ENCODE measurements around the gene CREBL2.
"Not testable (repeated sequence)": the region's sequence is repeated elsewhere in the genome, so short reads cannot be mapped to it uniquely, and the experiment has no call there.

The CREBL2 gene, protein sequence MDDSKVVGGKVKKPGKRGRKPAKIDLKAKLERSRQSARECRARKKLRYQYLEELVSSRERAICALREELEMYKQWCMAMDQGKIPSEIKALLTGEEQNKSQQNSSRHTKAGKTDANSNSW

DNA sequence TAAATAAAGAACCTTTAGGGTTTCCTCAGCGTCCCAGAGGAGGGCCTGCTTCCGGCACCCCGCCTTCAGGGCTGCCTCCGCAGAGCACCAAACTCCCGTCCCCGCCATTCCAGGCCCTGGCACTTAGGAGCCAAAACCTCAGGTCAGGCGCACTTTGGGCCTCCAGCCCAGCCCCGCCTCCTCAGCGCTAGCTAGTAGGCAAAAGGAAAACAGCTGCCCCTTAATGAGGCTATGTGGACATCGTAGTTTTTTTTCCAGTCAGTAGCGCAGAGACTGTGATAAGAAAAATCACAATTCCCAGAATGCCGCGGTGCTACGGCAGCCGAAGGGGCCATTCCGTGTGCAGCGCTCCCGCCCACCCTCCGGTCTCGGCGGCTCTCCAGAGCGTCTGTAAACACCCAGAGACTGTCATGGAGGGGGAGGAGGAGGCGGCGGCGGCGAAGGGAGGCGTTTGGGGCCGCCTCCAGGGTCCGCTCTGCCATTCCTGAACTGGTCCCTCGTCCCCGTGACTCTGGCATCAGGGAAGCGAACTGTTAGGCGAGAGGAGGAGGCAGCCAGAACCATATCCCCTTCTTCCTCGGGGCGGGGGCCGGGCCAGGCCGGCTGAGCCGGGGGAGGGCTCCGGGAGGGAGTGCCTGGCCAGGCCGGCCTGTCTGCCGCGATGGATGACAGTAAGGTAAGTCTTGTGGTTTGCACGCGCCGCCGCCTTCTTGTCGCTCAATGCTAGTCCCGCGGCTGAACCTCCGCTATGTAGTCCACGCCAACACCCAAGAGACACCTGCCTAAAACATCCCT is at the start of gene CREBL2:
Gene CREBL2 (plus strand): TSS at position 365 of the 795 bp plus-strand sequence. CDS start 297 bp downstream, at position 662.
- peak; percentile 92 for DNase-seq (ENCODE audit: low read depth)

DNA sequence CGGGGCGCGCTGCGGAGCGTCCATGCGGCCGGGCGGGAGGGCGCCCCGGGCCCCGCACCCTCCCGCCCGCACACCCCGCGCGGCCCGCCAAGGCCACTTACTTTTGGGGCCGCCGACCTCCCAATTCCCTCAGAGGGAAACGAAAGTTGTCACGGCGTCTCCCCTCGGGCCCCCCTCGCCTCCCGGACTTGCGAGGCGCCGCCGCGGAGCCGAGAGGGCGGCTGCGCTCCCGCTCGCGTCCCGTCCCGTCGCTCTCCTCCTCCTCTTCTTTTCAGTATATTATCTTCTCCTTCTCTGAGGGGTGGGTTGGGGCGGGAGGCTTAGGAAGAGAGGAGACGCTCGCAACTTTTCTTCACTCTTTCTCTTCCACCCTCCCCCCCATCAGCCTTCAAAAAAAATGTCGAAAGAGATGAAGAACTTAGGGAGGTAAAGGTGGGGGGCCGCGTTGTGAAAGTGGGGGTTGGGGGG is 49.6 kb upstream of the CREBL2 start:
- DNase-seq (ENCODE audit: low read depth) = no peak

DNA sequence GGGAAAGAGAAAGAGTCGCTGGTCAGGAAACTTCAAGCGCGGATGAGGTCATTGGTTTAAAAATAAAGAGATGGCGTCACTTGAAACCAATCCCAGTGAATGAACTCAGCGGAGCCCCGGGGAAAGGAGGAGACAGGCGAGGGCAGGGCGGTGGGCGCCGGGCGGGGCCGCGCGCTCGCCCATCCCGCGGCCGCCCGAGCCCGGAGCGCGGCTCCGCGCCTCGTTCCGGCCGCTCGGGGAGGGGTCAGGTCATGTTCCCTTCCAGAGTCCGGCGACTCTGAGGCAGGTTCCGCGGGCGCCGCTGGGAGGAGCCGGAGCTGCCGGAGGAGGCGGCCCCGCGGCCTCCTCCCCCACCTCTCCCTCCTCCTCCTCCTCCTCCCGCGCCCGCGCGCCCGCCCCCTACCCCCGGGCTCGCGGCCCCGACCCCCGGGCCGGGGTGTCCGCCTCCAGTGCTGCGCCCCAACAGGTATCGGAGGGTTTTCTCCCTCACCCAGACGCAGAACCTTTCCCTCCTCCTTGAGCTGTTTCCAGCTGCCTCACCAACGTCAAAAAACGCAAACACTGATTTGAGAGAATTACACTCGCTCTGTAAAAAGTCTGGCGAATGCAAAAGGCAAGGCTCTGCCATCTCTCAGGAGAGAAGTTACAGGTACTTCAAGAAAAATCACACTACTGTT is 49.0 kb upstream of the CREBL2 start, which contains the start of gene DUSP16:
Gene DUSP16 (minus strand): TSS at position 279 of the 677 bp plus-strand sequence. CDS start 41,765 bp downstream, outside the sequence.
- peak; percentile 76 for DNase-seq (ENCODE audit: low read depth)

DNA sequence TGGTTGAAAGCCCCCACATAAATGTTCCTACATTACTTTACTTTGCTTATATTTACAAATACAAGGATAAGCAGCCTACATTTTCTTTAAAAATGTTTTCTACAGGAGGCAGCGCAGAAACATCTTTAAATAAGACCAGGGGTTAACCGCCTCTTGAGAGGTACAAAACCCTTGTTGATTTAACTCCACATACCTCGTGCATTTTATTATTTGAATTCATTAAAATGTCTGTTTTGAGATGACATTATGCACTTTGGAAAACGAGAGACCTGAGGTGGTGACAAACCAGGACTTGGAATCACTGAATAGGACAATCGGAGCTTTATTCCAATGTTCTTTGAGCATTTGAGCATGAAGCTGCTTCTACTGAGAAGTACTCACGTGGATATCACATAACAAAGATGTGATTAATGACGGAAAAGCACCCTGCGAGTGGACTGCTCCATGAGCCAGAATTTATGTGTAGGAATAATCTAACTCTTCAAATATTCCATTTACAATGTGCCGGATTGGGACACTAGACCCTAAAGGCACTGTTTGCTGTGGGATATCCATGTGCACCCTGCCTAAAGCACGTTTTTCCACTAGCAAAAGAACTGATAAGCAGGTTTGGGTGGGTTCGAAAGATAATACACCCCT is 48.3 kb upstream of the CREBL2 start:
- DNase-seq (ENCODE audit: low read depth) = no peak

DNA sequence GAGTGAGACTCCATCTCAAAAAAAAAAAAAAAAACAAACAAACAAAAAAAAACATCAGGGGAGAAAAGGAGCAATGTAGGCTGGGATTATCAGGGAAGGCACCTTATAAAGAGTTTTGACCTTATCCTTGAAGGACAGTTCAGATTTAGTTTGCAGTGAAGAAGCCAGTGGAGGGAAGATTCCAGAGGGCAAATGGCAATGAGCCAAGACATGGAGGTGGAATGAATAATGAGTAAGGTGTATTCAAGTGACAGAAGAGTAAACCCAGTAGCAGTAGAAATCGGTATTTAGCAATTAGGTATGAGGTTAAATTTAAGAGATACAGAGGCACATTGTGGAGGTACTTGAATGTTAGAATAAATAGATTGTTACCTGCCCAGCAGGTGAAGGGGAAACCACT is 46.8 kb upstream of the CREBL2 start:
- no peak for DNase-seq (ENCODE audit: low read depth)

DNA sequence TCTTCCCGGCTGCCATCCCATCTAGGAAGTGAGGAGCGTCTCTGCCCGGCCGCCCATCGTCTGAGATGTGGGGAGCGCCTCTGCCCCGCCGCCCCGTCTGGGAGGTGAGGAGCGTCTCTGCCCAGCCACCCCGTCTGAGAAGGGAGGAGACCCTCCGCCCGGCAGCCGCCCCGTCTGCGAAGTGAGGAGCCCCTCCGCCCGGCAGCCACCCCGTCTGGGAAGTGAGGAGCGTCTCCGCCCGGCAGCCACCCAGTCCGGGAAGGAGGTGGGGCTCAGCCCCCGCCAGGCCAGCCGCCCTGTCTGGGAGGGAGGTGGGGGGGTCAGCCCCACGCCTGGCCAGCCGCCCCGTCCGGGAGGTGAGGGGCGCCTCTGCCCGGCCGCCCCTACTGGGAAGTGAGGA is 45.7 kb upstream of the CREBL2 start:
- not testable (repeated sequence) for DNase-seq (ENCODE audit: low read depth)

DNA sequence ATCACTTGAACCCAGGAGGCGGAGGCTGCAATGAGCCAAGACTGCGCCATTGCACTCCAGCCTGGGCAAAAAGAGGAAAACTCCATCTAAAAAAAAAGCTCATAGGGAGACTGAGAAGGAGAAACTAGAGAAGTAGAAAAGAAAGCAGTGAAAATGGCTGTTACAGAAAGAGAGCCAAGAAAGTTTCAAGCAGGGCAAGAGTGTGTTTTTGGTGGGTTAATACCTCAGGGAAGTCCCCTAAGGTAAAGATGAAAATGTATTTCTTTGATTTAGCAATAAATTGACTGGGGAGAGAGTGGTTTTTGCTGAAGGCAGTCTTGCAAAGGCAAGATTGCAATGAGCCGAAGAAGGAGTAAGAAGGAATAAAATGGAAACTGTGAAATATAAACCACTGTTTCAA is 39.0 kb upstream of the CREBL2 start:
- DNase-seq (ENCODE audit: low read depth) = no peak

DNA sequence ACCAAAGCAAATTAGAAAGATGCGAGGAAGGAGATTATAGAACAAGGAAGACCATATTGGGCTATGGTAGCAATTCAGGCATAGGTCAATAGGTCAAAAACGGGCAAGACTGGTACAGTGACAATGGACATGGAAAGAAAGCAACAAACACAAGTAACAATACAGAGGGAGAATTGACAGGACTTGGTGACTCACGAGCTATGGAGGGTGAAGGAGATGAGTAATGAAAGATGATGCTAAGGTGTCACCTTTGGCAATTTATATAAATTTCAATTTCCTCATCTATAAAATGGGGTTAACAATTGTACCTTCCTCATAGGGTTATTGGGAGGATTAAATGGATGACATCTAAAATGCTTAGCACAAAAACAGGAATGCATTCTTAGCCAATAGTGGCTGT is 33.9 kb upstream of the CREBL2 start:
- no peak for DNase-seq (ENCODE audit: low read depth)

DNA sequence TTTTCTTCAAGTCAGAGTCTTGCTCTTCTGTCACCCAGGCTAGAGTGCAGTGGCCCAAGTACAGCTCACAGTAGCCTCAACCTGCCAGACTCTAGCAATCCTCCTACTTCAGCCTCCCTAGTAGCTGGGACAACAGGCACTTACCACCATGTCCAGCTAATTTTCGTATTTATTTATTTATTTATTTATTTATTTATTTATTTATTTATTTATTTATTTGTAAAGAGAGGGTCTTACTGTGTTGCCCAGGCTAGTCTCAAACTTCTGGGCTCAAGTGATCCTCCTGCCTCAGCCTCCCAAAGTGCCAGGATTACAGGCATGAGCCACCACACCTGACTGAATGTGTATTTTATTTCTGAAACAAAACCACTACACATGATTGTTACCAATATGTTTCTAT is 31.0 kb upstream of the CREBL2 start:
- DNase-seq (ENCODE audit: low read depth) = not testable (repeated sequence)

DNA sequence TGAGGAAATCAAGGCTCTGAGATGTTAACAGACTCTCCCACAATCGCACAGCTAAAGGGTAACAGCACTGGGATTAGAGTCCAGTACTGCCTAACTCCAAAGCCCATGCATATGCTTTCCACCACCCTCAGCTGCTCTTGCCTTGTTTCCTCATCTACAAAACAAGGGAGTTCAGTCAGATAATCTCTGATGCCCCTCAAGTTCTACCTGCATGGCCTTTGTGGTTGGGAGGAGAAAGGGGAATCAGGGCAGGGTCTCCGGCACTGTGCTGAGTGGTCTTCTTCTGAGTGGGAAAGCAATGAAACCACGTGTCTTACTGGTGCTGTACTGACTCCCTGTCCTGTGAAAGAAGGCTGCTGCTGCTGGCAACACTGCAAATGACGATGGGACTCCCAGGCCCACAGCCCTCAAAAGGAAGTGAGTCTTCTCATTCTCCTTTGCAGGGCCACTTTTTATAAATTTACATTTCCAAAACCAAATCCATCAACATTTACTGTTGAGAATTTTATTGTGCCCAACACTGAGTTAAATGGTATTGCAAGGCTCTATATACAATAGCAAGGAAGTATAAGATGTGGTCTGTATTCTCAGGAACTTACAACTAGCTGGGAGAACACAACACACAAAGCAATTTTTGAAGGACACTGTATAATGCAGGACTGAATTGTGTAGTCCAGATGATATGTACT is 29.3 kb upstream of the CREBL2 start:
- DNase-seq (ENCODE audit: low read depth) = no peak

DNA sequence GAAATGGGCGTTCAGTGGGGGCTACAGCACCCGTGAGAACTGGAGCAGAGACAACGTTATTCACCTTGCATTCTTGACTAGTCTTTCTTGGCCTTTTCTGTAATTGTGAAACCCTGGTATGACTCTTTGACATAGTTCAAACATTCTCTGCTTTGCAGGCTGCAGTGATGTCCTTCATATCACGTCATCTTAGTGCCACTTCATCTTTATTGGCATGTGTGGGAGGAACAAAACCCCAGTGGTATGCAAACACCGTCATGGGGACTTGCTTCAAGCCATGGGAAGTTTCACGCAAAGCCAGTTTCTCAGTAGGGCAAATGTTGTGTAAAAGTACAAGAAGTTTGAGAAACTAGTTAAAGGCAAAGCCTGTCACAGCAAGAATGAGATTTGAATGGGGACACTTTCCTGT is 28.8 kb upstream of the CREBL2 start:
- DNase-seq (ENCODE audit: low read depth) = no peak

DNA sequence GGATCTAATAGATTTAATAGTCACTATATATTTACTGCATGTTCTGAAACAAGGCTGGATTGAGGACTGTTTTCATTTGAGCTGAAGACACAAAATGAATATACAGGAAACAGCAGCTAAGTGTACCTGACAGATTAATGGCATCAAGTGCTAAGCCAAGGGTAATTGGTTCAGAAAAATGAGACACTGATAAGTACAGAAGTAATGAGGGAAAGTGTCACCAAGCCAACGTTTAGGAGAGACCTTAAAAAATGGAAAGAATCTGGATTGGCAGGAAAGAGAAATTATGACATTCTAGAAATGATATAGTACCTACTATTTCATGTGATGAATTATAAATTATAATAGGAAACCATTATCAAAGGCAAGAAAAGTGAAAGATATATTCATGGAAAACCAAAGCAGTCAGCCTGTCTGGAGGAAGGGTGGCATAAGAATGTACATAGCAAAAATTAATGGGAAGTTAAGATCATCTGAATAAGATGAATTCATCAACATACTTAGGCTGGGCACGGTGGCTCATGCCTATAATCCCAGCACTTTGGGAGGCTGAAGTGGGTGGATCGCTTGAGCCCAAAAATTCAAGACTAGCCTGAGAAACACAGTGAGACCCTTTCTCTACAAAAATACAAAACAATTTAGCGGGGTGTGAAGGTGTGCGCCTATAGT is 28.0 kb upstream of the CREBL2 start:
- no peak for DNase-seq (ENCODE audit: low read depth)

DNA sequence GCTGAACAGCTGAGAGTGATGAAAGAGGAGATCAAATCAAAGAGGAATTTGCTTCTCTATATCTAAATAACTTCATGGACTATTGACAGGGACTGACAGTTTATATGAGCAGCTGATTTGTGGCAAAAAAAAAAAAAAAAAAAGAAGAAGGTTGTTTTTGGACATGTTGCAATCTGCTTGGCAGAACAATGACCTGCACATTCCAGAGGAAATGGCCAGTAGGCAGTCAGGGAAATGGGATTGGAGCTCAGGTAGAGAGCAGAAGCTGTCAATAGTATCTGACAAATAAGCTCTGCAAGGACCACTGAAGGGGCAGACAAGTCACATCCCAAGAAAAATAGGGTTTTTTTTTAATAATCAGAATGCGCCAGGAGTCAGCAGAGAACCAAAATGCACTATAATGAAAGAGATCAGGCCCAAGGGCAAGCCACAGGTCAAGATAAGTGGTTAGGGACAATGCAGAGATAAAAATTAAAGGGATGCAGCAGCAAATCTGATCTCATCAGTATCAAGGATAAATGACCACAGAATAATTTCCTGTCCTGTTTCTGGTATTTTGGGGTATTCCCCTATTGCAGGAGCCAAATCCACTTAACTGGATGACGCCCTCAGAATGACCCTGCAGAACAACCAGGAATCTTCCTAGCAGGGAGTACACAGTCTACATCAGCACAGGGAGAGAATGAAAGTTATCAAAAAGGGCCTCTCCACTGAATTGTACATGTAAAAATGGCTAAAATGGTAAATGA is 26.4 kb upstream of the CREBL2 start:
- DNase-seq (ENCODE audit: low read depth) = no peak

DNA sequence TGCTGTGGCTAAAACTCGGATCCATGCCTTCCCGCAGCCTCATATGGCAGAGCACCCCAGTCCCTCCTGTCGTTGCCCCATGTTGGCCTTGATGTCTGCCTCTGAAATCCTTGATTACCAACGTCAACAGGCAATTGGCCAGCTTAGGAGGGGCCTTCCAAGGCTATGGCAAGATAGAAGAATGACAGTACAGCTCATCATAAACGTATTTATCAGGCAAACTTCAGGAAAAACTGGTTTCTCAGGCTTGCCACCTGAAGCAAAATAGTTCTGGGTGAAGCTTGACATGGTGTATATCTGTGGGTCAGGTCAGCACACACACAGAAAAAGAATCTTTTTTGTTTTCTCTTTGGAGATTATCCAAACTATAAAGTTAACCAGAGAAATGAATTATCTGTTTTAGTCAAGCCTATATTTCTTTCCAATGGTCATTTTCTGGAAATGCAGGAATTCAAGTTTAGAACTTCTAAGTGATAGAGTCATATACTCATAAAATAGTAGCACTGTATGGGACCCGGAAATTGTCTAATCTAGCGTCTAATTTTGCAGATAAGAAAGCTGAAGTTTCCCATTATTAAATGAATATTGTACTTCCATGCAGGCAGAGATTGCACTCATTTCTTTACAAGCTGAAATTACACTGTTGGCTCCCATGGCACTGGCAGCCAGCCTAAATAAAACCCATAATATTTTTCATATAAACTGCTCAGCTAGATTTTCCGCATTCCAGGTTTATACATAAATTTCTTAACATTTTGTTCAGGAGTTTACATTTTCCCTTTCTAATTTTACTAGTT is 24.6 kb upstream of the CREBL2 start:
- DNase-seq (ENCODE audit: low read depth) = no peak

DNA sequence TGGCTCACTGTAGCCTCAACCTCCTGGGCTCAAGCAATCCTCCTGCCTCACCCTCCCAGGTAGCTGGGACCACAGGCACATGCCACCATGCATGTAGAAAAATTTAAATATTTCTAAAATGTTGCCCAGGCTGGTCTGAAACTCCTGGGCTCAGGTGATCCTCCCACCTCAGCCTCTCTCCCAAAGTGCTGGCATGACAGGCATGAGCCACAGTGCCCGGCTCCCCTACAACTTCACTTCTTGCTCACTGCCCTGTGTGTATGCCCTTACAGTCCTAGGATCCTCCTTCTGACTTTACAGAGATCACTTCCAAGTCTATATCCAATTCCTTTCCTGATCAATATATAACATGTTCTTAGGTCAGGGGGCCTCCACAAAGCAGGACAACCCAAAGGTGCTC is 23.8 kb upstream of the CREBL2 start:
- no peak for DNase-seq (ENCODE audit: low read depth)

DNA sequence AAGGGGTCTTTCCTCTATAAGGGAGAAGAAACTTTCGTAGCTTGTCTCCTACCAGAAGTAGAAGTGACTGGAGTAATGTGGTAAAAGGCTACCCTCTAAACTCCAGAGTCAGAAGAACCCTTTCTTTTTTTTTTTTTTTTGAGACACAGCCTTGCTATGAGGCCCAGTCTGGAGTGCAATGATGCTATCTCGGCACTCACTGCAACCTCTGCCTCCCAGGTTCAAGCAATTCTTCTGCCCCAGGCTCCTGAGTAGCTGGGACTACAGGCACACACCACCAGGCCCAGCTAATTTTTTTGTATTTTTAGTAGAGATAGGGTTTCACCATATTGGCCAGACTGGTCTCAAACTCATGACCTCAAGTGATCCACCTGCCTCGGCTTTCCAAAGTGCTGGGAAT is 23.2 kb upstream of the CREBL2 start:
- DNase-seq (ENCODE audit: low read depth) = not testable (repeated sequence)

DNA sequence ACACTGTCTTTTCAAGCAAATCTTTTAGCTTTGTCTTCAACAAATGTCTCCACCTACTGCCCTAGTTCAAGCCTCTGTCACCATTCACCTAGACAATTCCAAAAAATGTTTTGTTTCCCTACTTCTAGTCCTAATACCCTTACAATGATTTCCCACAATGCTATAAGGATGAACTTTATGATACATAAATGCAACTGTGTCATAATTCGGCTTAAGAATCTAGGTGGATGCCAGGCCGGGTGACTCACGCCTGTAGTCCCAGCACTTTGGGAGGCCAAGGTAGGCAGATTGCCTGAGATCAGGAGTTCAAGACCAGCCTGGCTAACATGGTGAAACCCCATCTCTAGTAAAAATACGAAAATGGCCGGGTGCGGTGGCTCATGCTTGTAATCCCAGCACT is 20.7 kb upstream of the CREBL2 start:
- no peak for DNase-seq (ENCODE audit: low read depth)

DNA sequence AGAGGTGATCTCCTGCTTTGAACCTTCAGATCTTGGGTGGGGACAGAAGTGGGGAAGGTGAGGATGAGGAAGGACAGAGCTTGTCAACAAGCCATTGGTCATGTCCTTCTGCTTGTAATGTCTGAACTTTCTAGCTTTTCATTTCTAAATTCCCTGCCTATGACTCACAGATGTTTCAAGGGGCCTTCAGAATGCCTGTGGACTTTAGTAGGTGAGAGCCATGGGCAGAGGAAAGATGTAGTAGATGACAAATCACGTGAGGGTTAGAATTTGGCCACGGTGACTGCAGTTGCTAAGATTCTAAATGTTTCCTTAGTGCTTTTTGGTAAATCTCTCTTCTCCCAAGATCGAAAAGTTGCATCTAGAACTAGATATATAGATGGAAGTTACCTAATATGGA is 18.7 kb upstream of the CREBL2 start:
- DNase-seq (ENCODE audit: low read depth) = no peak

DNA sequence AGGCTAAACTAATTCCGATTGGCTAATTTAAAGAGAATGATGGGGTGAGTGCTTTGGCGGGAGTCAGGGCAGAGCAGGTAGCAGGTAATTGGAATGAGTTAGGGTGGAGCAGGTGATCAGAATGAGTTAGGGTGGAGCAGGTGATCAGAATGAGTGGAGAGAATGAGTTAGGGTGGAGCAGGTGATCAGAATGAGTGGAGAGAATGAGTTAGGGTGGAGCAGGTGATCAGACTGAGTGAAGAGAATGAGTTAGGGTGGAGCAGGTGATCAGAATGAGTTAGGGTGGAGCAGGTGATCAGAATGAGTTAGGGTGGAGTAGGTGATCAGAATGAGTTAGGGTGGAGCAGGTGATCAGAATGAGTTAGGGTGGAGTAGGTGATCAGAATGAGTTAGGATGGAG is 15.7 kb upstream of the CREBL2 start:
- not testable (repeated sequence) for DNase-seq (ENCODE audit: low read depth)

DNA sequence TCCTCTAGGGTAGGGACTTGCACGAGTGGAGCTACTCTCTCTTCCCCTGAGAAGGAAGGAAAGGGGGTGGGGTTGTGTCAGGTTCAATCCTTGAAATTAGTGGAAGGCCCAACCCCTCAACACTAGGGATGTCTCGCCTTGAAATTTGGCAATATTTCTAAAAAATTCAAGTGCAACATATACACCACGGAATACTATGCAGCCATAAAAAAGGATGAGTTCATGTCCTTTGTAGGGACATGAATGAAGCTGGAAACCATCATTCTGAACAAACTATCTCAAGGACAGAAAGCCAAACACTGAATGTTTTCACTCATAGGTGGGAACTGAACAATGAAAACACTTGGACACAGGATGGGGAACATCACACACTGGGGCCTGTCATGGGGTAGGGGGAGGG is 15.1 kb upstream of the CREBL2 start:
- not testable (repeated sequence) for DNase-seq (ENCODE audit: low read depth)
